ENCODE data around the gene WDFY3.

DNA sequence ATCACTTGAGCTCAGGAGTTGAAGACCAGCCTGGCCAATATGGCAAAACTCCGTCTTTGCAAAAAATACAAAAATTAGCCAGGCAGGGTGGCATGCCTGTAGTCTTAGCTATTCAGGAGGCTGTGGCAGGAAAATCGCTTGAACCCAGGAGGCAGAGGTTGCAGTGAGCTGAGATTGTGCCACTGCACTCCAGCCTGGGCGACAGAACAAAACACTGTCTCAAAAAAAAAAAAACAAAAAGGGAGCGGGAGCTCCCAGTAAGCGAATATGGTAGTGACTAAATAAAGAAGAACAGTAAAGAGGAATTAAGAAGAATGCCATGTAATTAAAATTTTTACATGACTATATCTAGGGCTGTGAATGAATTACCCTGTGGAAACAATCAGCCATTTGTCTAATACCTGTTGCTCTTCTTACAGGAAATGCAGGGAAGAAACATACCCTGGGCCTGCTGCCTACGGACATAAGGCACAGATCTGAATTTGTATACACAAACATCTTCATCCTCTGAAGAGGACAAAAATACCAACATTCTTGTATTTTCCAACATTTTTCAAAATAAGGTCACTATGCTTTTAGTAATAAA, 11.4 kb downstream of the WDFY3 start:
- TF ChIP-seq, protein P1, sequence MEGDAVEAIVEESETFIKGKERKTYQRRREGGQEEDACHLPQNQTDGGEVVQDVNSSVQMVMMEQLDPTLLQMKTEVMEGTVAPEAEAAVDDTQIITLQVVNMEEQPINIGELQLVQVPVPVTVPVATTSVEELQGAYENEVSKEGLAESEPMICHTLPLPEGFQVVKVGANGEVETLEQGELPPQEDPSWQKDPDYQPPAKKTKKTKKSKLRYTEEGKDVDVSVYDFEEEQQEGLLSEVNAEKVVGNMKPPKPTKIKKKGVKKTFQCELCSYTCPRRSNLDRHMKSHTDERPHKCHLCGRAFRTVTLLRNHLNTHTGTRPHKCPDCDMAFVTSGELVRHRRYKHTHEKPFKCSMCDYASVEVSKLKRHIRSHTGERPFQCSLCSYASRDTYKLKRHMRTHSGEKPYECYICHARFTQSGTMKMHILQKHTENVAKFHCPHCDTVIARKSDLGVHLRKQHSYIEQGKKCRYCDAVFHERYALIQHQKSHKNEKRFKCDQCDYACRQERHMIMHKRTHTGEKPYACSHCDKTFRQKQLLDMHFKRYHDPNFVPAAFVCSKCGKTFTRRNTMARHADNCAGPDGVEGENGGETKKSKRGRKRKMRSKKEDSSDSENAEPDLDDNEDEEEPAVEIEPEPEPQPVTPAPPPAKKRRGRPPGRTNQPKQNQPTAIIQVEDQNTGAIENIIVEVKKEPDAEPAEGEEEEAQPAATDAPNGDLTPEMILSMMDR (IDR thresholded peaks at IDR 0.05) = no peak
- no peak for TF ChIP-seq POLR2A (IDR thresholded peaks at IDR 0.05)
